ENCODE data around the gene SNAPC4.

SNAPC4 gene

DNA sequence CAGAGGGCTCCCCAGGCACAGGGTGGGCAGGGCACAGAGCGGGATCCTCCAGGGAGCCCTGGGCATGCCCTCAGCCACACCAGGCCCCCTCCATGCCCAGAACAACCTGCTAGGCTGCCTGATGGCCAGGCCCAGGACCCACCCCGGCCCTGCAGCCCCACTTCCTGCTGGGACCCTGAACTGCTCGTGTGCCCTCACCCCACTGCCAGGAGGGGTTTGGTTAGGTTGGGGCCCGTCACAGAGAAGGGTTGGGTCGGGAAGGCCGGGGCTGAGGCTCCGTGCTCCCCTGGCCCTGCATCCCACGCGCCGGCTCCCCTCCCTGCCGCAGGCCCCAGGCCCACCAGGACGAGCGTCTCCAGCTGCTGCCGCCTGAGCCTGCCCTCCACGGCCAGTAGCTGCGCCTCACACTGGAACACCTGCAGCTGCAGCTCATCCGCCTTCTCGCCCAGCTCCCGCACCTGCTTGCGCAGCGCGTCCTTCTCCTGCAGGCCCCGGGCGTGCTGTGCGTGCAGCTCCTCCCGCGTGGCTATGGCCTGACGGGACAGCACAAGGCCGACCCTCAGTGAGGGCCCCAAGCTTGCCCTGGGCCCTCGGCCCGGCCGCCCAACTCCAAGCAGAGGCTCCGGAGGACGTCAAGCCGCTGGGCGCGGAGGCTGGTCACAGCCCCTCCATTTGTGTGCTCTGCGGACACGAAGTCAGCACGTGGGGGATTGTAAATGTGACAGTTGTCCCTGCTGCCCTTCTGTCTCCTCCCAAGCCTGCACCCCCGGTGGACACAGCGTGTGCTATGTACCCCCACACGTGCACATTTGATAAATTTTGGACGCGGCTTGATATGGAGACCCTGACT lies 32.4 kb downstream of the SNAPC4 start:
- no peak overlapping the region for H3K4me3 ChIP-seq (ENCODE audit: control insufficient read depth, low read depth, low read length)

DNA sequence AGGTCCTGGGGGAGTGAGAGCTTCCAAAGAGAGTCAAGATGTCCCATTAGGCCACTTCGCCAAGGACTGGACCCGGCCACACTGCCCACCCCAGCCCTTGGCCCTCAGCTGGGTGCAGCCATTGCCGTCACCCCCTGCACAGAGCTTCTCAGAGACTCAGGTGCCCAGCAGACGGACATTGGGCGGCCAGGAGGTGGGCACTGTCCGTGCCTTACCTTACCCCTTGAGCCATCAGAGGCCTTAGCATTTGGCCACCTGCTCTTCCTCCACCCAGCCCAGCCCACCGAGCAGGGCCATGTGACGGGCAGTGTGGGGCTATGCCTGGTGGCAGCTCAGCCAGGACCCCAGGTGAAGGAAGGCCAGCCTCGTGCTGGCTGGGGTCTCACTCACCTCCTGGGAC lies 33.1 kb downstream of the SNAPC4 start:
- TF ChIP-seq, protein P1, sequence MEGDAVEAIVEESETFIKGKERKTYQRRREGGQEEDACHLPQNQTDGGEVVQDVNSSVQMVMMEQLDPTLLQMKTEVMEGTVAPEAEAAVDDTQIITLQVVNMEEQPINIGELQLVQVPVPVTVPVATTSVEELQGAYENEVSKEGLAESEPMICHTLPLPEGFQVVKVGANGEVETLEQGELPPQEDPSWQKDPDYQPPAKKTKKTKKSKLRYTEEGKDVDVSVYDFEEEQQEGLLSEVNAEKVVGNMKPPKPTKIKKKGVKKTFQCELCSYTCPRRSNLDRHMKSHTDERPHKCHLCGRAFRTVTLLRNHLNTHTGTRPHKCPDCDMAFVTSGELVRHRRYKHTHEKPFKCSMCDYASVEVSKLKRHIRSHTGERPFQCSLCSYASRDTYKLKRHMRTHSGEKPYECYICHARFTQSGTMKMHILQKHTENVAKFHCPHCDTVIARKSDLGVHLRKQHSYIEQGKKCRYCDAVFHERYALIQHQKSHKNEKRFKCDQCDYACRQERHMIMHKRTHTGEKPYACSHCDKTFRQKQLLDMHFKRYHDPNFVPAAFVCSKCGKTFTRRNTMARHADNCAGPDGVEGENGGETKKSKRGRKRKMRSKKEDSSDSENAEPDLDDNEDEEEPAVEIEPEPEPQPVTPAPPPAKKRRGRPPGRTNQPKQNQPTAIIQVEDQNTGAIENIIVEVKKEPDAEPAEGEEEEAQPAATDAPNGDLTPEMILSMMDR (conservative IDR thresholded peaks at IDR 0.05; ENCODE audit: control insufficient read depth, insufficient read depth, low read depth, low read length), result no peak
- DNase-seq (ENCODE audit: low read depth), result no peak
- H3K4me3 ChIP-seq (ENCODE audit: control insufficient read depth, low read depth, low read length), result no peak overlapping the region

More for the DNA sequence above, 32.4 kb downstream of the SNAPC4 start:
- TF ChIP-seq, protein P1 (conservative IDR thresholded peaks at IDR 0.05; ENCODE audit: control insufficient read depth, insufficient read depth, low read depth, low read length), result no peak
- no peak for DNase-seq (ENCODE audit: low read depth)

DNA sequence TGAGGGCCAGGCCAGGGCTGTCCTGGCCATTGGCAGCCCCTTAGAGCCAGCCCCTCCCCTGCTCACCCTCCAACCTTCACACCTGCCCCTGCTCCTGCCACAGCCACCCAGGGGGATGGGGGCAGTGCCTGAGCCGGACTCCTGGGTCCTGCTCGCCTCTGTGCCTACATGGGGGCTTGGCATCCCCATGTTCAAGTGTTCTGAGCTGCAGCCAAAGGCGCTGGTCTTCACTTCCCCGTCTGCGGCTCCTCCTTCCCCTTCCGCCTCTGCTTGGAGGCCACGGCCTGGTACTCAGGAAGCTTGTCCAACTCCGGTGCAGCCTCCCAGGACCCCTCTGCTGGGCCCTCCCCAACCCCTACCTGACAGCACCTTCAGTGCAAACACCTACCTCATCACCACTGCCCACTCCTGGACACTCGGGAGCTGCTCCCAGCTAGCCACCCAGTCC lies 34.2 kb downstream of the SNAPC4 start:
- H3K4me3 ChIP-seq (ENCODE audit: control insufficient read depth, low read depth, low read length), result no peak overlapping the region
- TF ChIP-seq, protein P1 (conservative IDR thresholded peaks at IDR 0.05; ENCODE audit: control insufficient read depth, insufficient read depth, low read depth, low read length), result no peak

DNA sequence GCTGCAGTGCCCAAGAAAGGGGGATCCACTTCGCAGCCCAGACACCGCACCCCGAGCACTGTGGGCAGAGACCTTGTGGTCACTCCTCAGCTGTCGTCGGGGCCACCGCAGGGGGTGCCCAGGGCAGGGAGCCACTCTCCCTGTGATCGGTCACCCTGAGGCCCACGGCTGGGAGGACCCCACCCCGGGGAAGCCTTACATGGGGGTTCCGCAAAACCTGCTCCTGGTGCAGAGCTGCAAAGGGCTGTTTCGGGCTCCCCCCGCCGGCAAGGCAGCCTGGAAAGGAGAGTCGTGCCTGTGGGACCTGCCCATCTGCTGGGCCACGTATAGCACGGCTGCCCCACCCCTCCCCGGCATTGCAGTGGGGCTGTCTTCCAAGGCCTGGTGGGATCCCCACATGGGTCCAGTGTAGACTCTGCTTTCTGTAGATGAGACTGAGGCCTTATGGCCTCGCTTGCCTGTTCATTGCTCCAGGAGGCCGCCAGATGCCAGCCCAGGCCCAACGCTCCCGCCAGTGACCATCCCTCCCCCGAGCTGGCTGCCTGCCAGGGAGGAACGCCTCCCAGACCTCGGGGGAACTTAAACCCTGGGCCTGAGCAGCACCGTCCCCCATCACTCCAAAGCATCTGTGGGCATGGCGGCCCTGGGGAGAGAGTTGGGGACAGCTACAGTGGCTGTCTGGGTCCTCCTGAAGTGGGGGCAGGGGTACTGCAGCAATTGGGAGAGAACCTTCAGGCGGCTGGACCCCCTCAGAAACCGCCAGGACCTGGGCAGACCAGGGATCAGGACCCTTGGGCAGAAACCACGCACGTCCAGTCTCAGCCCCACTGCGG lies 34.8 kb downstream of the SNAPC4 start:
- DNase-seq (ENCODE audit: low read depth), result no peak
- H3K4me3 ChIP-seq (ENCODE audit: control insufficient read depth, low read depth, low read length), result no peak overlapping the region
- TF ChIP-seq, protein P1 (conservative IDR thresholded peaks at IDR 0.05; ENCODE audit: control insufficient read depth, insufficient read depth, low read depth, low read length), result no peak

More for the DNA sequence above, 34.2 kb downstream of the SNAPC4 start:
- DNase-seq (ENCODE audit: low read depth), result no peak

DNA sequence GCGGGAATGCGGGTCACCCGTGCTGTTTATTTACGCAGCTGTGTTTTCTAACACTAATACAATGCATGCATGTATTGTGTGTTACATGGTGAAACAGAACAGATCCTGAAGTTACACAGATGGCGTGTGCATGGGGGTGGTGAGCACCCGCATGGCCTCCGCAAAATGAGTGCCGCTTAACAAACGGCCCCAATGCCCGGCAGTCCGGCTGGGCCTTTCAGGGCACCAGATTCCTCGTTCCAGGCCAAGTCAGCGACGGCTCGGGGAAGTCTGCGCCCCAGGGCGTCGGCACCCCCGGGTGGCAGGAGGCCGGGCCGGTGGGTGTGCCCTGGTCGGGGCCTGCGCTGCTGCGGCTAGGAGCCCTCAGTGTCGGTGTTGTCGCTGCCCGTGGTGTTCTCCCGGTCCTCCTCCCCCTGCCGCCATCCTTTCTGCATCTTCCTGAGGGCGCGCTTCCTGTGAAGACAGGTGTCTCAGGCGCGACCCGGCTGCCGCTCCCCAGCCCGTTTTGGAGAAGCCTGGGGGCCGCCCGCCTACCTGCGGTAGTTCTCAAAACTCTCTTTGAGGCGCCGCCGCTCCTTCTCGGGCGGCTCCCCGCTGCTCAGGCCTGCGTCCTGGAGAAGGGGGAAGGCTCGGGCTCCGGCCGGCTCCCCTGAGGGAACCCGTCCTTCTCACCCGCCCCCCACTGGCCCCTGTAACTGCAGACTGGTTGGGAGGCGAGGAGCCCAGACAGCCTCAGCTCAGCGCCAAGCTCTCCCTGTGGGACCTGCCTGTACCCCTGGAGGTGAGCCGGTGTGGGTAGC lies 35.8 kb downstream of the SNAPC4 start:
- no peak for DNase-seq (ENCODE audit: low read depth)
- no peak overlapping the region for H3K4me3 ChIP-seq (ENCODE audit: control insufficient read depth, low read depth, low read length)
- TF ChIP-seq, protein P1 (conservative IDR thresholded peaks at IDR 0.05; ENCODE audit: control insufficient read depth, insufficient read depth, low read depth, low read length), result no peak

Measured in fibroblast of mammary gland (primary cell).